ENCODE data around the gene ARRDC4.

Gene ARRDC4

DNA sequence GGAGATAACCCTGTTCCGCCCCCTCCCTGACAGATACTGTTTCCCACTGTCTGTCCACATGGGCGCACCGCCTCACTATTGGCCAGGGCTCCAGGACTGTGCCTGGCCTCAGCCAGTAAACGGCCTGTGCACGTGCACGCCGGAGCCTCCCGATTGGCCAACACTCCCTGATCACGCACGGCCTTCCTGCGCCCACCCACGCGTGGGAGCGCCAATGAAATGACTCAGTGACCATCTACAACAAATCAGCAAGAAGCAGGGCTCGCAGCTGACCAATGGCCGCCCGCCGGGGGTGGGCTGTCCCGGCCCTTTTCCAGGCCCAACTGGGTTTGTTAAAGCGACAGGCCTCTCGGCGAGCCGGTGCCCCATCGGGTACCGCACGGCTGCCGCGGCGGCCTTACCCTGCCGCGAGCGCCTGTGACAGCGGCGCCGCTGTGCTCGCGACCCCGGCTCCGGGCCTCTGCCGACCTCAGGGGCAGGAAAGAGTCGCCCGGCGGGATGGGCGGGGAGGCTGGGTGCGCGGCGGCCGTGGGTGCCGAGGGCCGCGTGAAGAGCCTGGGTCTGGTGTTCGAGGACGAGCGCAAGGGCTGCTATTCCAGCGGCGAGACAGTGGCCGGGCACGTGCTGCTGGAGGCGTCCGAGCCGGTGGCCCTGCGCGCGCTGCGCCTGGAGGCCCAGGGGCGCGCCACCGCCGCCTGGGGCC is at the start of gene ARRDC4:
Gene ARRDC4, plus strand, starts transcription at position 340 of the 703 bp plus-strand sequence. Its CDS starts 159 bp downstream, at position 499.
- peak; percentile 99 to 100 for DNase-seq

- no peak for DNase-seq
Observed at GRCh38 chr15:97914711-97915110, 45.8 kb upstream of the ARRDC4 start.

GRCh38 chr15:97915261-97915660 is 45.2 kb upstream of the ARRDC4 start:
- no peak for DNase-seq

- no peak for DNase-seq
Observed at GRCh38 chr15:97921296-97921865, 39.1 kb upstream of the ARRDC4 start.

GRCh38 chr15:97929456-97930229 is 30.9 kb upstream of the ARRDC4 start:
- DNase-seq: no peak

DNA sequence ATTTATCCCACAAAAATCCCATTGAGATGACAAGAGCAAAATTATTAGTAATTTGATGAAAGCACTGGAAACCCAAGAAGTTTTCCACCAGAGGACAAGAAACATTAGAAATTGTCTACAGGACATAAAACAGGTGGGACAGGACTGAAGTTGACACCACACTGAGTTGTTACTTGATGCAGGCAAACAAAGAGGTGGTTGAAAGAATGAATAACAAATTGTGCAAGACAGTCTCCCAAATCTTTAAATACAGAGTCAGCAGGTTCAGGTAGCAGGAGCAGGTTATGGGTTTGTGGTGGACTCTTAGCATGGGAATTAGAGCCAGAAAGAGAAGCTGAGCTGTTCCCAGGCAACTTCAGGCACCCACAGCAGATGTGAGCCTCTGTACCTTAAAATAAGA is 30.3 kb upstream of the ARRDC4 start:
- no peak for DNase-seq

- DNase-seq: no peak
Observed at GRCh38 chr15:97931314-97931713, 29.2 kb upstream of the ARRDC4 start.

- no peak for DNase-seq
Observed at GRCh38 chr15:97933589-97933988, 26.9 kb upstream of the ARRDC4 start.

DNA sequence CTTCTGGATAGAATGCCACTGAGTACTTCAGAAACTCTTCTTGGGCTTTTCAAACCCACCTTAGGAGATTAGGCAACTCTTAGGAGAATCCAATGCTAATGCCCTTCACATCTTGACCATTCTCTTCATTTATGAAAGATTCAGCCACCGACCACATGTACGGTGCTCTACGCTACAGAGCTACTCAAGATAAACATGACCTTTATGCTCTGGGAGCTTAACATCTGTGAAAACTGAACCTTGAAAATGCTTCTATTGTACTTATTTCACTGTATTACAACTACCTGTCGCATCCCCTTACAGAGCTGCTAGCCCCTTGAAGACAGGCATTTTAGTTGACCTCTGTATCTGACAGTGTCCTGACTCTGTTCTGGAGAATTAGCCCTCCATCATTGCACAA is 19.5 kb upstream of the ARRDC4 start:
- no peak for DNase-seq

GRCh38 chr15:97941572-97941971 is 18.9 kb upstream of the ARRDC4 start:
- DNase-seq: no peak

- DNase-seq: no peak
Observed at GRCh38 chr15:97944724-97945123, 15.8 kb upstream of the ARRDC4 start.

GRCh38 chr15:97947465-97948260 is 12.8 kb upstream of the ARRDC4 start:
- no peak for DNase-seq

DNA sequence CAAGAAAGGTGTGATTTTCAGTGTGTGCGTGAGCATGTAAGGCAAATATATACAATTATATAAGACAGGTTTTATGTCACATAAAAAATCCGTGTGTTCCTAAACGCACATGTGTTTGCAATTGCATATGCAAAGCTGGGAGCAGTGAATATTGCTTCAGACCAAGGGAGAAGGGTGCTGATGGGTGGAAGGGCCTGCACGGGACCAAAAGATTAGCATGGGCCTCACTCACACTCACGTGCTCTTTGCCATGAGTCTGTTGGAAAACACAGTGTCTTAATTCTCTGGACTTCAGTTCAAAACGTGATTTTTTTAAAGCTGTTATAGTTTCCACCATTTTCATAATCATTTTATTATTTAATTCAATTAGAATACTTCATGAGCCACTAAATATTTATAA is 7.2 kb upstream of the ARRDC4 start:
- no peak for DNase-seq

DNA sequence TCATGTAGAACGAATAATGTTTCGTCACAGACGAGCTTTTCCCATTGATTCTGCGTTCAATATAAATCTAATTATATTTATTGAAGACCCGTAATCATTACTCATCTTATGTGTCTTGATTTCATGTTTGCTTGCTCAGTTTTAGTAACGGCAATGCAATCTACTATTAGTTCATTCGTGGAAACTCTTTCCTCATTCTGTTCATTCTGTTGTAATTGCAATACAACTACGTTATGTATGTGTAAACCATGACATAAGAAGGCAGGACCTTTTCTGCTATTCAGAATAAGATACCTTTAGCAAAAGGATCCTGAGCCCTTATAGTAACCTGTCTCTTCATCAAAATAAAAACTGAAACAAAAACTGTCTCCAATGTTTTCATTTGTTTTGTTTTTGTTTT is 6.8 kb upstream of the ARRDC4 start:
- DNase-seq: no peak

GRCh38 chr15:97955035-97955434 is 5.5 kb upstream of the ARRDC4 start:
- no peak for DNase-seq

GRCh38 chr15:97955529-97955928 is 5.0 kb upstream of the ARRDC4 start:
- no peak for DNase-seq

DNA sequence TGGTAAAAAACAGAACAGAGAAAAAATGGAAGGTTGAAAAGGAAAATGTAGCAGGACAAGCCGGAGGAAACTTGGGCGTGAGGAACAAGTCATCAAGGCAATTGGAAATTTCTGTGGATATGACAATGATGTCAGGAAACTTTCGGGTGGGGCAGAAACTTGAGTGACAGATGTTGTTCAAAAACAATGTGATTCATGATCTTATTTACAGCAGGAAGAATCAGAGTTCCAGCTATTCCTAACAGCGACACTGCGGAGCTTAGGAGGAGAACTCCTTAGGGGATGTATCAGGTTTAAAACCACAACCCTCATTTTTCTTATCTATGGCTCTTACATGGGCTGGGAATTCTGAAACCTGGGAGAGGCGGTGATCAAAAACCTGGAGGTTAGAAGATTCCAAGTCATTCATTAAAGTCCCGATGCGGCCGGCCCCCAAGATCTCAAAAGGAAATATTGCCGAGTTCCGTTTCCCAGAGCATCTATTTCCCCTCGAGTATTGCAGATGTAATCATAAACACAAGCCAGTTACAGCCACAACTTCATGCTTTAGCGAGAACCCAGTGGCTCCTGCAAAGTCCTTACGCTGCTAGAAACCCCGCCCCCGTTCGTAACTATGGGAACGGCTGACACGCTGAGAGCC is 659 bp upstream of the ARRDC4 start:
- DNase-seq: no peak

- peak in 1 of 2 experiments; percentile 2 for DNase-seq
Observed at GRCh38 chr15:97961067-97961954, 808 bp downstream of the ARRDC4 start.

GRCh38 chr15:97962263-97962662 is 1.8 kb downstream of the ARRDC4 start:
- DNase-seq: no peak

DNA sequence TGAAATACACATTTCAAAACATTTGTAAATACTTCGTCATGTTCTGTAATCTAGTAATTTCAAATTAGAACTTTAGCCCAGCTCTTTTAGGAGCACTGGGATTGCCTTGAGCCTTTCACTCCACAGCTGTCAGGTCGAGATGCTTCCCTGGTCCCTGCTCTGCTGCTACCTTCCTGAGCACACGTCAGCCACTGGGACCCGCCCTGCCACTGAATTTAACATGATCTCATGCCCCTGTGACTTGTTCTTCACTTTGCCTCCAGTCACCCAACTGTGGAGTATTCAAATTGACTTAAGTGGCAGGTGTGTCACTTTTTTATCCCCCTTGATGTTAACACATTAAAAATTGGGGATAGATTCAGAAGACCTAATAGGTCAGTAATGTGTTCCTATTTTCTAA is 3.3 kb downstream of the ARRDC4 start:
- DNase-seq: no peak

GRCh38 chr15:97966246-97966645 is 5.7 kb downstream of the ARRDC4 start:
- no peak for DNase-seq
